ENCODE measurements around the gene MTA2. TPM values are rescaled to one million over a fixed set of nuclear protein-coding genes. Genes with fewer than 3 reads are reported as not detected.

The MTA2 gene
- total and polyA plus RNA-seq, 2 donors (not counting 1 experiment from before 2014, with no cell fraction given), result 37.2 to 139 TPM

DNA sequence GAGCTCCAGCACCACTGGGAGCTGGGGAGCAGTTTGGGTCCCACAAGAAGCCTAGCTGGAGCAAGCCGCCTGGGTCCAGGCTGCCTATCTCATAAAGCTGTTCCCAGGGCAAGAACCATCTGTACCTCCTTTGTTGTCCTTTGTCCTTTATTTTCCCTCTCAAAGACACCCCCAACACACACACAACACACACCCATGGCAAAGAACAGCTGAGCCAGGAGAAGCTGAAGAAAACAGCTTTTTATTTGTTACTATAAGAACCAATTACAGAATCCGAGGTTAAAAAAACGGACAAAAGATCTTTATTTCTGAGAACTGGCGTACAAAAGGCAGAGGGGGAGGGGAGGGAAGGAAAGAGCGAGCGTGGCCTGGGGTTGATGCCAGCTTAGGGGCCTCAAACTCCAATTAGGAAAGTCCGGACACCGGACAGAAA lies 8.7 kb downstream of the MTA2 start:
- H3K4me3 Mint-ChIP-seq, result peak overlapping the region; percentile 91
- no peaks in the 10 kb centered on the region for H3K27me3 Mint-ChIP-seq
- WGBS (ENCODE audit: insufficient coverage), result 100% methylated on average over 4 of the region's 8 CpGs
- Histone ChIP-seq H3K9me3 (ENCODE audit: control extremely low read depth in 1 of 3, control insufficient read depth in 2 of 3, insufficient read depth in 1 of 3, low read length in 2 of 3) (no peaks in the 10 kb centered on the region), H4K20me1 (ENCODE audit: control insufficient read depth, insufficient read depth, low read length, poor library complexity, severe bottlenecking) (no peaks in the 10 kb centered on the region), H3K27ac (ENCODE audit: low read length in 2 of 2) (peak overlapping the region in 1 of 2 donors; percentile 85), H2AFZ (ENCODE audit: insufficient read depth, low read depth, low read length, poor library complexity, severe bottlenecking) (no peak overlapping the region), H3K79me2 (ENCODE audit: control insufficient read depth, insufficient read depth, low read length) (peaks cover 29% of the 10 kb centered on the region), H3K36me3 (replicated peaks in 1 of 2; ENCODE audit: control extremely low read depth in 1 of 2, control insufficient read depth in 1 of 2, extremely low read depth in 1 of 2, insufficient read depth in 2 of 2, low read length in 1 of 2) (peaks cover 4 to 51% of the 10 kb centered on the region in 2 experiments), H3K4me1 (ENCODE audit: control insufficient read depth in 2 of 2, insufficient read depth in 2 of 2, low read length in 2 of 2) (peaks cover 23 to 34% of the 10 kb centered on the region in 2 donors), H3K4me3 (ENCODE audit: control extremely low read depth in 1 of 5, extremely low read depth in 1 of 5, insufficient read depth in 1 of 5, low read depth in 2 of 5, low read length in 4 of 5) (no peak overlapping the region), H3K4me2 (replicated peaks; ENCODE audit: low read depth, low read length, poor library complexity, severe bottlenecking) (peak overlapping the region; percentile 86), H3K9ac (ENCODE audit: low read length) (no peak overlapping the region), H3K27me3 (replicated peaks in 1 of 4; ENCODE audit: control extremely low read depth in 1 of 4, control insufficient read depth in 3 of 4, insufficient read depth in 4 of 4, low read length in 3 of 4) (no peaks in the 10 kb centered on the region)
- ChIA-PET CTCF (interaction anchor here (0.6 to 5.1 kb wide), 23 partner anchors 8 to 288 kb away, joined by 3 to 47 read pairs (median 5); partner anchors contain the start of genes B3GAT3, C11orf98, CSKMT and EEF1G), POLR2A (interaction anchor here (0.6 to 3.2 kb wide), 11 partner anchors 8 to 160 kb away, joined by 3 to 63 read pairs (median 14); partner anchors contain the start of genes B3GAT3, C11orf98, CSKMT and EEF1G)
- ATAC-seq (ENCODE audit: low read depth), result no peak
- no peak for TF ChIP-seq CTCF (IDR thresholded peaks at IDR 0.05)
- no peaks in the 10 kb centered on the region for H3K9me3 Mint-ChIP-seq (ENCODE audit: insufficient read depth)
- H3K27ac Mint-ChIP-seq, result no peak overlapping the region
- intact Hi-C loops (cut with micrococcal nuclease), result loop anchor here (1.0 to 5.0 kb wide), 7 partner anchors 51 to 289 kb away; partner anchors contain the start of genes BSCL2, GNG3, INTS5 and SLC3A2
- peaks cover 42% of the 10 kb centered on the region for H3K4me1 Mint-ChIP-seq
- DNase-seq, result no peak

- H3K9ac ChIP-seq (ENCODE audit: low read length), result peak overlapping the region; percentile 68
- H3K27me3 ChIP-seq (replicated peaks in 1 of 4; ENCODE audit: control extremely low read depth in 1 of 4, control insufficient read depth in 3 of 4, insufficient read depth in 4 of 4, low read length in 3 of 4), result no peaks in the 10 kb centered on the region
- ChIA-PET POLR2A (interaction anchor here (0.6 to 3.2 kb wide), 36 partner anchors 9 to 1037 kb away, joined by 3 to 63 read pairs (median 7); partner anchors contain the start of genes AHNAK, B3GAT3, BSCL2 and C11orf98), CTCF (interaction anchor here (0.6 to 5.1 kb wide), 39 partner anchors 9 to 289 kb away, joined by 3 to 47 read pairs (median 6); partner anchors contain the start of genes AHNAK, B3GAT3, C11orf98 and CSKMT)
- peaks cover 0 to 50% of the 10 kb centered on the region in 2 experiments for H3K36me3 ChIP-seq (replicated peaks in 1 of 2; ENCODE audit: control extremely low read depth in 1 of 2, control insufficient read depth in 1 of 2, extremely low read depth in 1 of 2, insufficient read depth in 2 of 2, low read length in 1 of 2)
- H3K4me3 ChIP-seq (ENCODE audit: control extremely low read depth in 1 of 5, extremely low read depth in 1 of 5, insufficient read depth in 1 of 5, low read depth in 2 of 5, low read length in 4 of 5), result peak overlapping the region; percentile 48 to 88 (median 74)
- H3K9me3 Mint-ChIP-seq (ENCODE audit: insufficient read depth), result no peaks in the 10 kb centered on the region
- peak overlapping the region; percentile 86 for H3K4me2 ChIP-seq (replicated peaks; ENCODE audit: low read depth, low read length, poor library complexity, severe bottlenecking)
- H3K27ac Mint-ChIP-seq, result peak overlapping the region; percentile 96
- peaks cover 37% of the 10 kb centered on the region for H3K79me2 ChIP-seq (ENCODE audit: control insufficient read depth, insufficient read depth, low read length)
- TF ChIP-seq EZH2 (IDR thresholded peaks at IDR 0.05; ENCODE audit: borderline replicate concordance, insufficient read depth, low read depth, low read length, poor library complexity, severe bottlenecking) (no peak), CTCF (IDR thresholded peaks at IDR 0.05) (no peak)
- WGBS (ENCODE audit: insufficient coverage), result 3% methylated on average over 12 of the region's 17 CpGs
- intact Hi-C loops (cut with micrococcal nuclease), result loop anchor here (1.0 to 5.0 kb wide), 7 partner anchors 50 to 290 kb away; partner anchors contain the start of genes BSCL2, GNG3, INTS5 and SLC3A2
- H3K27me3 Mint-ChIP-seq, result no peaks in the 10 kb centered on the region
- peak overlapping the region; percentile 78 for H2AFZ ChIP-seq (ENCODE audit: insufficient read depth, low read depth, low read length, poor library complexity, severe bottlenecking)
- peak overlapping the region; percentile 91 for H3K4me3 Mint-ChIP-seq
- DNase-seq (no peak), ATAC-seq (ENCODE audit: low read depth) (no peak)
- H4K20me1 ChIP-seq (ENCODE audit: control insufficient read depth, insufficient read depth, low read length, poor library complexity, severe bottlenecking), result no peaks in the 10 kb centered on the region
- peak overlapping the region; percentile 78 to 85 for H3K27ac ChIP-seq (ENCODE audit: low read length in 2 of 2)
- H3K9me3 ChIP-seq (ENCODE audit: control extremely low read depth in 1 of 3, control insufficient read depth in 2 of 3, insufficient read depth in 1 of 3, low read length in 2 of 3), result no peaks in the 10 kb centered on the region
- peaks cover 43% of the 10 kb centered on the region for H3K4me1 Mint-ChIP-seq
- peaks cover 23 to 34% of the 10 kb centered on the region in 2 donors for H3K4me1 ChIP-seq (ENCODE audit: control insufficient read depth in 2 of 2, insufficient read depth in 2 of 2, low read length in 2 of 2)
These were observed 9.4 kb downstream of the MTA2 start for GRCh38 chr11:62592146-62592815.

All from B cell (primary cell).